Measurements from ENCODE around the gene MPPE1.
A peak's percentile ranks its signal among the peaks of the same experiment; 100 is the strongest.

MPPE1 gene

DNA sequence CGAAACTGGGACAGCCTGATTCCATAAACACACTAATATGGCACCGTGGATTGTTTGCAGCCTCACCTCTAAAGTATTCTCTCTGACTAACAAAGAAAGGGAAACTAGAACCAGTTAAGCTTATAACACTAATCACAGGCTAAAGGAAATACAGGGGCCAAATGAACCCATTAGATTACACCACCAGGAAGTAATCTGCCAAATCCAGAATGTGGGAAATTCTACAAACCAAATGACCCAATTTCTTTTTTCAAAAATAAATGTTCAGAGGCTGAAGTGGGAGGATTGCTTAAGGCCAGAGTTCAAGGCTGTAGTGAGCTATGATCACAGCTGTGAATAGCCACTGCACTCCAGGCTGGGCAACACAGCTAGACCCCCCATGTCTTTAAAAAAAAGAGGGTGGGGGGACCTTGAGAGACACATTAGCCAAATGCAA is 1.5 kb upstream of the MPPE1 start:
- peak overlapping the region; percentile 75; the same call in 1 of the 2 replicates for H3K27ac ChIP-seq
- TF ChIP-seq, protein P1, sequence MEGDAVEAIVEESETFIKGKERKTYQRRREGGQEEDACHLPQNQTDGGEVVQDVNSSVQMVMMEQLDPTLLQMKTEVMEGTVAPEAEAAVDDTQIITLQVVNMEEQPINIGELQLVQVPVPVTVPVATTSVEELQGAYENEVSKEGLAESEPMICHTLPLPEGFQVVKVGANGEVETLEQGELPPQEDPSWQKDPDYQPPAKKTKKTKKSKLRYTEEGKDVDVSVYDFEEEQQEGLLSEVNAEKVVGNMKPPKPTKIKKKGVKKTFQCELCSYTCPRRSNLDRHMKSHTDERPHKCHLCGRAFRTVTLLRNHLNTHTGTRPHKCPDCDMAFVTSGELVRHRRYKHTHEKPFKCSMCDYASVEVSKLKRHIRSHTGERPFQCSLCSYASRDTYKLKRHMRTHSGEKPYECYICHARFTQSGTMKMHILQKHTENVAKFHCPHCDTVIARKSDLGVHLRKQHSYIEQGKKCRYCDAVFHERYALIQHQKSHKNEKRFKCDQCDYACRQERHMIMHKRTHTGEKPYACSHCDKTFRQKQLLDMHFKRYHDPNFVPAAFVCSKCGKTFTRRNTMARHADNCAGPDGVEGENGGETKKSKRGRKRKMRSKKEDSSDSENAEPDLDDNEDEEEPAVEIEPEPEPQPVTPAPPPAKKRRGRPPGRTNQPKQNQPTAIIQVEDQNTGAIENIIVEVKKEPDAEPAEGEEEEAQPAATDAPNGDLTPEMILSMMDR (IDR thresholded peaks at IDR 0.05): no peak

DNA sequence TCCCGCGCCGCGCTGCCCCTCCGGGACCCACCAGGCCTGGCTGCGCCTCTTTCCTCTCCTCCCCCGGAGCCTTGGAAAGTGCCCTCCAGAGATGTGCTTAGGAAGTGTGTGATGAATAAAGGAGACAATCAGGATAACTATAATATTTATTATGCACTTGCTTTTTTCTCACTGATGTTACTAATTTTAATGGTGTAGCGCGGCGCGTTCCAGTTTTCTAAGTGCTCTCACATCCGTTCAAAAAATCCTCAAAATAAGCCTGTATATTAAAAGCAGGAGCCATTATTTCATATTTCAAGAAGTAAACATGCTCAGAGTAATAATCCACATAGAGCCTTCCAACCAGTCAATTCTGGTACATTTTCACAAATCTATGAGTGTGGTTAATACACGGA is 941 bp upstream of the MPPE1 start:
- H3K27ac ChIP-seq: peak overlapping the region; percentile 75
- TF ChIP-seq, protein P1 (IDR thresholded peaks at IDR 0.05): no peak
- TF ChIP-seq ZFX (IDR thresholded peaks at IDR 0.05; ENCODE audit: borderline replicate concordance): no peak

DNA sequence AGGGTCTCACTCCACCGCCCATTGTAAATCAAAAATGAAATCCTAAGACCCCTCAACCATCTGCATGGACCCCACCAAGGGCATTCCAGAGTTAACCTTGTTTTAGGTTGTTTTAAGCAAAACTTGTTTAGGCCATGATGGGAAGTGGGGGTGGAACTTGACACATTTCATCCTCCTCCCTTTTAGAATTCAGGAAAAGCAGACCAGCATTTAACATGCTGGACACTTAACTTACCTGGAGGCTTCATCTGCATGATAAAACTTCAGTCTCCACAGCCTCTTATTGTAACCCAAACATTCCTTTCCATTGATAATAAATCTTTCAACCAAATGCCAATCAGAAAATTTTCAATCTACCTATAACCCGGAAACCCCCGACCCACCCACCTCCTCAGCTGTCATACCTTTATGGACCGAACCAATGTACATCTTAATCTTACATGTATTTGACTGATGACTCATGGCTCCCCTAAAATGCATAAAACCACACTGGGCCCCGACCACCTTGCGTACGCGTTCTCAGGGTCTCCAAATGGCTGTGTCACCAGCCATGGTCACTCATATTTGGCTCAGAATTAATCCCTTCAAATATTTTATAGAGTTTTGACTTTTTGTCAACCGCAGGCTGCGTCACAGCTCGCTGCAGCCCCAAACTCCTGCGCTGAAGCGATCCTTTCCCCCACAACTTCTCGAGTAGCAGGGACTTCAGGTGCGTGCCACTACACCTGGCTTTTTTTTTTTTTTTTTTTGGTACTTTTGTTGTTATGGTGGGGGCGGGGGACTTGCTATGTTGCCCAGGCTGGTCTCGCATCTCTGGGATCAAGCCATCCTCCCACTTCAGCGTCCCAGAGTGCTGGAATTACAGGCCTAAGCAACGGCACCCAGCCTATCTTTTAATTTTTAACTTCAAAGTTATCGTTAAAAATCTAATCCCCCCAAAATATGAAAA is 917 bp downstream of the MPPE1 start:
- TF ChIP-seq, protein P1 (IDR thresholded peaks at IDR 0.05): no peak
- TF ChIP-seq ZFX (IDR thresholded peaks at IDR 0.05; ENCODE audit: borderline replicate concordance): no peak
- H3K27ac ChIP-seq: peak overlapping the region; percentile 75

DNA sequence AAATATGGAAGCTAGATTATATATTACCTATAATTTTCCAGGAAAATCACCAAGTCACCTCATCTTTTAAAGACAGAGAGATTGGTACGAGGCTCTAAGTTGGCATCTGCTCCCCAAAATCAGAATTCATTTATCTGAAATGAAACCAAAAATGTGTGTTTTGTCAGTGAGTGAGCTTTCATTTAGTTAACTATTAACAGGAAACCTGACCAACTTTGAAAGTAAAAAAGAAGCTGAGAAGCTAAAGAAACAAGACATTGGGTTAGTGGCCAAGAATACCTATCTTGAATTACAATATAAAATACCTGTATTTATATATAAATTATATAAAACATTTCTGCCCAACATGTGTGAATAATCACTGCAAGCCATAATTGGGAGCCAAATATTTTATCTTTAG is 1.9 kb downstream of the MPPE1 start:
- TF ChIP-seq, protein P1 (IDR thresholded peaks at IDR 0.05): no peak
- no peak for TF ChIP-seq ZFX (IDR thresholded peaks at IDR 0.05; ENCODE audit: borderline replicate concordance)

DNA sequence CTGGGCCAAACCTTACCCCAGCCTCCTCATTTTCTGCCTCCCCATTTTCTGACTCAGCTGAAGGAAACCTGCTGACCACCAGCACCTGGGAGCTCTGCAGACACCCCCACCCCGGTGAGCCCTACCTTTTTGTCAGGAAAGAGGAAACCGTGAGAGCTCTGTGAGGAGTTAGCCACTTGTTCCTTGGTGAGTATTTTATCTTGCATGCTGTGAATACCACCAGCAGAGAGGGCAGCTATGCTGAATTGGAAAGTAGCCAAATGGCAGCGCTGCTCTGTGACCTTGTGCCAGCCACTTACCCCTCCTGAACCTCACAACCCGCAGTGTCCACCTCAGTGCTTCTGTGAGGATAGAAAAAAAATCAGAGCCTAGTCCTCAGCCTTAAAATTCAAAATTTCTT is 2.5 kb downstream of the MPPE1 start:
- no peak overlapping the region for H3K27ac ChIP-seq
- TF ChIP-seq, protein P1 (IDR thresholded peaks at IDR 0.05): no peak
- no peak for TF ChIP-seq ZFX (IDR thresholded peaks at IDR 0.05; ENCODE audit: borderline replicate concordance)

More for the DNA sequence above, 1.9 kb downstream of the MPPE1 start:
- H3K27ac ChIP-seq: no peak overlapping the region

DNA sequence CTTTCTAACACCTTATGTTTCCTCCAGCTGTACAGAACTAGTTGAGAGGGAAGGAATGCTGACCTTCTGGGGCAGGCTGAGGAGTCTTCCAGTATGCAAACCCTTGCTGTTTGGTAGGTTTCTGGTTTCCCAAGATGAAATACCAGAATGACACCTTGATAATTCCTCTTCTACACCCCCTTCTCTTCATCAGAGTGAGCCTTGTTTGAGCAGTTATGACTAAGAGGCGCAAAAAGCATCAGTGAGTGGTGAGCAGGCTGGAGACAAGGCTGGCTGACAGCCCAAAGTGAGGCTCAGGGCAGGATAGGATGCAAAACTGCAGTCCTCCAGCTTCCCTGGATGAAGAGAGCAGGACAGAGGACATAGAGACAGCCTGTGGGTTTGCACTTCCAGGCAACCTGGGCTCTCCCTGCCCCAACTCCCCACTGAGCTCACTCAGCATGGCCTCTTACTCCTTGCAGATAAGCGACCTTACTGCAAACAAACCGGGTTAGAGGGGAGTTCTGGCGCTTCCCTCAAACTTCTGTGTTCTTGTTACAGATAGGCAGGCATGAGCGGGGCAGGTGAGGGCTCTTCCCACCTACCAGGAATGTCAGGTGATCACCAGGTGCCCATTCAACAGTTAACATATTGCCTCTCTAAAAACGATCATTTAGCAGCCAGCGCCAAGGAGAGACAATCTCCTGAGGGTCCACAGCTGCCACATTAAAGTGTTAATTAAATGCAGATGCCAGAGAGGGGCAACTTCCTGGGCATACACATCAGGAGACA is 5.4 kb downstream of the MPPE1 start:
- H3K27ac ChIP-seq: no peak overlapping the region
- TF ChIP-seq ZFX (IDR thresholded peaks at IDR 0.05; ENCODE audit: borderline replicate concordance): no peak
- TF ChIP-seq, protein P1 (IDR thresholded peaks at IDR 0.05): no peak
